IgD-negative memory B cell (primary cell): ENCODE results near the gene NXF1. TPM values are rescaled to one million over a fixed set of nuclear protein-coding genes. Genes with fewer than 3 reads are reported as not detected.
A peak's percentile ranks its signal among the peaks of the same experiment; 100 is the strongest.
"Not testable (repeated sequence)": the region's sequence is repeated elsewhere in the genome, so short reads cannot be mapped to it uniquely, and the experiment has no call there.

Experiments
- H3K27ac Mint-ChIP-seq, 3 donors: one replicate each; pipeline ENCODE4 v1.8.0; 2020 to 2022; ENCODE audit warnings: mild to moderate bottlenecking in 3 of 3, mixed read lengths in 3 of 3, moderate library complexity in 1 of 3
- H3K27me3 Mint-ChIP-seq: one replicate; pipeline ENCODE4 v1.8.0; 2021; ENCODE audit warnings: mixed read lengths
- H3K36me3 Mint-ChIP-seq: one replicate; pipeline ENCODE4 v1.8.0; 2020; ENCODE audit warnings: mild to moderate bottlenecking, mixed read lengths
- H3K4me1 Mint-ChIP-seq, 3 donors: one replicate each; pipeline ENCODE4 v1.8.0; 2020 to 2022; ENCODE audit warnings: mixed read lengths in 3 of 3, mild to moderate bottlenecking in 1 of 3
- H3K4me3 Mint-ChIP-seq, 4 donors: one replicate each; pipeline ENCODE4 v1.8.0; 2020 to 2022; ENCODE audit warnings: mild to moderate bottlenecking in 4 of 4, mixed read lengths in 4 of 4, moderate library complexity in 3 of 4
- H3K9me3 Mint-ChIP-seq, 3 donors: one replicate each; pipeline ENCODE4 v1.8.0; 2020 to 2021; ENCODE audit warnings: mixed read lengths in 3 of 3, mild to moderate bottlenecking in 1 of 3
- polyA plus RNA-seq: library from polyadenylated mRNA; unstranded; fragments of 300-500 nt; fragmentation: Illumina TruSeq; gene quantifications from one replicate; pipeline ENCODE4 v1.2.3, GENCODE V29; 2021

The NXF1 gene
- polyA plus RNA-seq, 1 donor from 2014 or later = 67.6 TPM

GRCh38 chr11:62786318-62787004, 18.8 kb downstream of the NXF1 start:
- Mint-ChIP-seq H3K4me1 (peaks cover 9 to 34% (median 26%) of the 10 kb centered on the region in 3 donors), H3K4me3 (peak overlapping the region; percentile 88 to 98 (median 93)), H3K9me3 (no peaks in the 10 kb centered on the region), H3K27ac (peak overlapping the region; percentile 94 to 97 (median 94)), H3K27me3 (no peaks in the 10 kb centered on the region), H3K36me3 (peaks cover 3% of the 10 kb centered on the region)

- peaks cover 3% of the 10 kb centered on the region for H3K36me3 Mint-ChIP-seq
These were observed 22.5 kb downstream of the NXF1 start for GRCh38 chr11:62782753-62783152.

GRCh38 chr11:62778441-62778840, 26.8 kb downstream of the NXF1 start:
- Mint-ChIP-seq H3K4me3 (peak overlapping the region in 1 of 4 donors; percentile 47), H3K9me3 (no peaks in the 10 kb centered on the region), H3K27ac (no peak overlapping the region), H3K4me1 (peaks cover 0 to 4% (median 3%) of the 10 kb centered on the region in 3 donors), H3K27me3 (no peaks in the 10 kb centered on the region), H3K36me3 (peaks cover 4% of the 10 kb centered on the region)

More at GRCh38 chr11:62782753-62783152, 22.5 kb downstream of the NXF1 start:
- no peaks in the 10 kb centered on the region for H3K27me3 Mint-ChIP-seq
- H3K4me1 Mint-ChIP-seq = peaks cover 2 to 16% (median 10%) of the 10 kb centered on the region in 3 donors
- no peaks in the 10 kb centered on the region for H3K9me3 Mint-ChIP-seq
- H3K4me3 Mint-ChIP-seq = peak overlapping the region in 1 of 4 donors; percentile 50
- peak overlapping the region in 1 of 3 donors; percentile 42 for H3K27ac Mint-ChIP-seq

- Mint-ChIP-seq H3K4me3 (no peak overlapping the region), H3K9me3 (no peaks in the 10 kb centered on the region)
These were observed 27.9 kb downstream of the NXF1 start for GRCh38 chr11:62777389-62777788.

GRCh38 chr11:62775646-62776045, 29.6 kb downstream of the NXF1 start:
- Mint-ChIP-seq H3K4me3 (no peak overlapping the region), H3K36me3 (peaks cover 3% of the 10 kb centered on the region), H3K27me3 (no peaks in the 10 kb centered on the region), H3K4me1 (peaks cover 6 to 9% (median 8%) of the 10 kb centered on the region in 3 donors), H3K27ac (peak overlapping the region in 1 of 3 donors; percentile 46), H3K9me3 (no peaks in the 10 kb centered on the region)

More at GRCh38 chr11:62777389-62777788, 27.9 kb downstream of the NXF1 start:
- Mint-ChIP-seq H3K36me3 (peaks cover 1% of the 10 kb centered on the region), H3K27me3 (no peaks in the 10 kb centered on the region), H3K27ac (peak overlapping the region in 1 of 3 donors; percentile 49), H3K4me1 (peaks cover 0 to 4% (median 3%) of the 10 kb centered on the region in 3 donors)

- Mint-ChIP-seq H3K9me3 (no peaks in the 10 kb centered on the region), H3K27me3 (no peaks in the 10 kb centered on the region), H3K27ac (peak overlapping the region in 1 of 3 donors; percentile 70), H3K4me1 (peaks cover 13 to 21% (median 15%) of the 10 kb centered on the region in 3 donors), H3K4me3 (peak overlapping the region in 1 of 4 donors; percentile 53), H3K36me3 (peaks cover 3% of the 10 kb centered on the region)
These were observed 30.8 kb downstream of the NXF1 start for GRCh38 chr11:62774407-62774806.

- Mint-ChIP-seq H3K27me3 (no peaks in the 10 kb centered on the region), H3K27ac (peak within 1 kb of the TSS; percentile 96), H3K36me3 (peaks cover 3% of the 10 kb centered on the region), H3K4me1 (peaks cover 14 to 22% (median 16%) of the 10 kb centered on the region in 3 donors), H3K9me3 (no peaks in the 10 kb centered on the region), H3K4me3 (peak within 1 kb of the TSS; percentile 90 to 99 (median 98))
These were observed 33.9 kb downstream of the NXF1 start, which contains the start of gene TAF6L for GRCh38 chr11:62771144-62772021. TSS of gene TAF6L (plus strand) at chr11:62771396. CDS start at chr11:62775784, 4,388 bp downstream.

GRCh38 chr11:62770778-62771143, 34.5 kb downstream of the NXF1 start:
- Mint-ChIP-seq H3K36me3 (peaks cover 1% of the 10 kb centered on the region), H3K4me1 (peaks cover 14 to 22% (median 16%) of the 10 kb centered on the region in 3 donors), H3K4me3 (peak overlapping the region; percentile 90 to 99 (median 98)), H3K27me3 (no peaks in the 10 kb centered on the region), H3K27ac (peak overlapping the region; percentile 96), H3K9me3 (no peaks in the 10 kb centered on the region)

GRCh38 chr11:62760867-62761227, 44.4 kb downstream of the NXF1 start:
- H3K27me3 Mint-ChIP-seq, H3K36me3 Mint-ChIP-seq, H3K9me3 Mint-ChIP-seq: not testable (repeated sequence)
- H3K27ac Mint-ChIP-seq = peak overlapping the region in 2 of 3 donors; percentile 81 to 96
- peaks cover 8 to 12% (median 9%) of the 10 kb centered on the region in 3 donors for H3K4me1 Mint-ChIP-seq
- peak overlapping the region; percentile 89 to 100 (median 97) for H3K4me3 Mint-ChIP-seq

- H3K27ac Mint-ChIP-seq = no peak overlapping the region
- peaks cover 2% of the 10 kb centered on the region for H3K36me3 Mint-ChIP-seq
- no peaks in the 10 kb centered on the region for H3K27me3 Mint-ChIP-seq
- H3K9me3 Mint-ChIP-seq = no peaks in the 10 kb centered on the region
- peaks cover 9 to 18% (median 17%) of the 10 kb centered on the region in 3 donors for H3K4me1 Mint-ChIP-seq
- H3K4me3 Mint-ChIP-seq = peak overlapping the region in 1 of 4 donors; percentile 44
These were observed 47.1 kb downstream of the NXF1 start for GRCh38 chr11:62757846-62758788.

GRCh38 chr11:62755086-62755615, 50.1 kb downstream of the NXF1 start:
- H3K9me3 Mint-ChIP-seq = no peaks in the 10 kb centered on the region
- peak overlapping the region in 2 of 3 donors; percentile 33 to 52 for H3K27ac Mint-ChIP-seq
- peak overlapping the region; percentile 63 to 100 (median 74) for H3K4me3 Mint-ChIP-seq
- peaks cover 0 to 17% (median 9%) of the 10 kb centered on the region in 3 donors for H3K4me1 Mint-ChIP-seq
- H3K27me3 Mint-ChIP-seq = no peaks in the 10 kb centered on the region
- no peaks in the 10 kb centered on the region for H3K36me3 Mint-ChIP-seq

GRCh38 chr11:62753736-62754603, 51.3 kb downstream of the NXF1 start, which contains the start of gene ZBTB3:
TSS of gene ZBTB3 (minus strand) at chr11:62754160. CDS start at chr11:62753664, 496 bp downstream.
- Mint-ChIP-seq H3K9me3 (no peaks in the 10 kb centered on the region), H3K27ac (peak within 1 kb of the TSS; percentile 82 to 99 (median 98)), H3K4me1 (peaks cover 4 to 21% (median 9%) of the 10 kb centered on the region in 3 donors), H3K36me3 (no peaks in the 10 kb centered on the region), H3K27me3 (no peaks in the 10 kb centered on the region), H3K4me3 (peak within 1 kb of the TSS; percentile 84 to 100 (median 100))
